NCI-H1092 (cell line): ENCODE data around the gene MYL3.

Experiments used
- DNase-seq: peaks from one replicate; lab custom pipeline; 2025; lab: John Stamatoyannopoulos, UW

The MYL3 gene

GRCh38 chr3:46899151-46900006, 36.1 kb upstream of the MYL3 start:
- no peak for DNase-seq

GRCh38 chr3:46898321-46899150, 35.3 kb upstream of the MYL3 start:
- DNase-seq: no peak

- DNase-seq: no peak
Measured at GRCh38 chr3:46897829-46898320, 34.6 kb upstream of the MYL3 start.

- no peak for DNase-seq
Measured at GRCh38 chr3:46897031-46897430, 33.8 kb upstream of the MYL3 start.

GRCh38 chr3:46896386-46896785, 33.1 kb upstream of the MYL3 start:
- no peak for DNase-seq

GRCh38 chr3:46895761-46896160, 32.5 kb upstream of the MYL3 start:
- DNase-seq: no peak

- peak; percentile 10 for DNase-seq
Measured at GRCh38 chr3:46895204-46895660, 32.0 kb upstream of the MYL3 start.

- DNase-seq: no peak
Measured at GRCh38 chr3:46894256-46894655, 31.0 kb upstream of the MYL3 start.

- no peak for DNase-seq
Measured at GRCh38 chr3:46893763-46894162, 30.5 kb upstream of the MYL3 start.

- DNase-seq: no peak
Measured at GRCh38 chr3:46893146-46893748, 30.0 kb upstream of the MYL3 start.

GRCh38 chr3:46892285-46893145, 29.3 kb upstream of the MYL3 start:
- DNase-seq: no peak

- DNase-seq: no peak
Measured at GRCh38 chr3:46891132-46891531, 27.9 kb upstream of the MYL3 start.

GRCh38 chr3:46890132-46890531, 26.9 kb upstream of the MYL3 start:
- no peak for DNase-seq

- no peak for DNase-seq
Measured at GRCh38 chr3:46889381-46890110, 26.3 kb upstream of the MYL3 start.

GRCh38 chr3:46888705-46889104, 25.5 kb upstream of the MYL3 start:
- DNase-seq: no peak

- DNase-seq: no peak
Measured at GRCh38 chr3:46887980-46888494, 24.8 kb upstream of the MYL3 start.

- no peak for DNase-seq
Measured at GRCh38 chr3:46885612-46886011, 22.4 kb upstream of the MYL3 start.

GRCh38 chr3:46884929-46885328, 21.7 kb upstream of the MYL3 start:
- DNase-seq: no peak

- DNase-seq: no peak
Measured at GRCh38 chr3:46884427-46884826, 21.2 kb upstream of the MYL3 start.

- no peak for DNase-seq
Measured at GRCh38 chr3:46883830-46884185, 20.6 kb upstream of the MYL3 start.
